PFSK-1 (cell line): Measurements from ENCODE around the gene ATXN1.

ENCODE experiments used
- POLR2AphosphoS5 ChIP-seq: IDR thresholded peaks from 2 replicates; pipeline ENCODE4 v1.6.1; 2012; ENCODE audit warnings: low read depth, mild to moderate bottlenecking, control low read depth, low read length, moderate library complexity
- TAF1 ChIP-seq: IDR thresholded peaks from 2 replicates; pipeline ENCODE4 v1.6.1; 2012; ENCODE audit warnings: low read length, control low read depth, borderline replicate concordance; ENCODE audit not compliant: insufficient read depth

DNA sequence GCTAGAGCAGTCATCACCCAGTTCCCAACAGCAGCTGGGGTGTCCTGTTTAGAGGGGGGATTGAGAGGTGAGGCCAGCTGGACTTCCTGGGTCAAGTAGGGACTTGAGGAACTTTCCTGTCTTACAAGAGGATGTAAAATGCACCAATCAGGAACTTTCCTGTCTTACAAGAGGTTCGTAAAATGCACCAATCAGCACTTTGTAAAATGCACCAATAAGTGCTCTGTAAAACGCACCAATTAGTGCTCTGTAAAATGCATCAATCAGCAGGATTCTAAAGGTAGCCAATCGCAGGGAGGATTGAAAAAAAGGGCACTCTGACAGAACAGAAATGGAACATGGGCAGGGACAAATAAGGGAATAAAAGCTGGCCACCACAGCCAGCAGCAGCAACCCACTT lies 297.2 kb downstream of the ATXN1 start:
- no peak for TF ChIP-seq POLR2AphosphoS5
- no peak for TF ChIP-seq TAF1
